ENCODE results near the gene FILIP1L.
"Not testable (repeated sequence)": the region's sequence is repeated elsewhere in the genome, so short reads cannot be mapped to it uniquely, and the experiment has no call there.

DNA sequence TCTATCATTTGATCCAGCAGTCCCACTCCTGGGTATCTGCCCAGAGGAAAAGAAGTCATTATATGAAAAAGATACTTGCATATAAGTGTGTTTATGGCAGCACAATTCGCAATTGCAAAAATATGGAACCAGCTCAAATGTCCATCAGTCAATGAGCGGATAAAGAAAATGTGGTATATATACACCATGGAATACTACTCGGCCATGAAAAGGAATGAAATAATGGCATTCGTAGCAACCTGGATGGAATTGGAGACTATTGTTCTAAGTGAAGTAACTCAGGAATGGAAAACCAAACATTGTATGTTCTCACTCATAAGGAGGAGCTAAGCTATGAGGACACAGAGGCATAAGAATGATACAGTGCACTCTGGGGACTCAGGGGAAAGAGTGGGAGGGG lies 272.4 kb downstream of the FILIP1L start:
- TF ChIP-seq, protein P1, sequence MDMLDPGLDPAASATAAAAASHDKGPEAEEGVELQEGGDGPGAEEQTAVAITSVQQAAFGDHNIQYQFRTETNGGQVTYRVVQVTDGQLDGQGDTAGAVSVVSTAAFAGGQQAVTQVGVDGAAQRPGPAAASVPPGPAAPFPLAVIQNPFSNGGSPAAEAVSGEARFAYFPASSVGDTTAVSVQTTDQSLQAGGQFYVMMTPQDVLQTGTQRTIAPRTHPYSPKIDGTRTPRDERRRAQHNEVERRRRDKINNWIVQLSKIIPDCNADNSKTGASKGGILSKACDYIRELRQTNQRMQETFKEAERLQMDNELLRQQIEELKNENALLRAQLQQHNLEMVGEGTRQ (IDR thresholded peaks at IDR 0.05; ENCODE audit: low read length) = not testable (repeated sequence)
- TF ChIP-seq NRF1 (IDR thresholded peaks at IDR 0.05; ENCODE audit: low read depth, low read length); KDM5A (IDR thresholded peaks at IDR 0.05; ENCODE audit: low read length); JUND (IDR thresholded peaks at IDR 0.05; ENCODE audit: low read length); RXRA (IDR thresholded peaks at IDR 0.05; ENCODE audit: insufficient read depth, low read depth, low read length); POU5F1 (IDR thresholded peaks at IDR 0.05; ENCODE audit: low read depth, low read length); CEBPB (IDR thresholded peaks at IDR 0.05; ENCODE audit: low read depth, low read length); CHD1 (IDR thresholded peaks at IDR 0.05; ENCODE audit: low read depth, low read length); POLR2A (IDR thresholded peaks at IDR 0.05; ENCODE audit: control extremely low read depth in 1 of 2, low read depth in 2 of 2, low read length in 2 of 2); CBX5 (IDR thresholded peaks at IDR 0.05; ENCODE audit: low read depth, low read length): not testable (repeated sequence)
- TF ChIP-seq, protein P2, sequence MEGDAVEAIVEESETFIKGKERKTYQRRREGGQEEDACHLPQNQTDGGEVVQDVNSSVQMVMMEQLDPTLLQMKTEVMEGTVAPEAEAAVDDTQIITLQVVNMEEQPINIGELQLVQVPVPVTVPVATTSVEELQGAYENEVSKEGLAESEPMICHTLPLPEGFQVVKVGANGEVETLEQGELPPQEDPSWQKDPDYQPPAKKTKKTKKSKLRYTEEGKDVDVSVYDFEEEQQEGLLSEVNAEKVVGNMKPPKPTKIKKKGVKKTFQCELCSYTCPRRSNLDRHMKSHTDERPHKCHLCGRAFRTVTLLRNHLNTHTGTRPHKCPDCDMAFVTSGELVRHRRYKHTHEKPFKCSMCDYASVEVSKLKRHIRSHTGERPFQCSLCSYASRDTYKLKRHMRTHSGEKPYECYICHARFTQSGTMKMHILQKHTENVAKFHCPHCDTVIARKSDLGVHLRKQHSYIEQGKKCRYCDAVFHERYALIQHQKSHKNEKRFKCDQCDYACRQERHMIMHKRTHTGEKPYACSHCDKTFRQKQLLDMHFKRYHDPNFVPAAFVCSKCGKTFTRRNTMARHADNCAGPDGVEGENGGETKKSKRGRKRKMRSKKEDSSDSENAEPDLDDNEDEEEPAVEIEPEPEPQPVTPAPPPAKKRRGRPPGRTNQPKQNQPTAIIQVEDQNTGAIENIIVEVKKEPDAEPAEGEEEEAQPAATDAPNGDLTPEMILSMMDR (IDR thresholded peaks at IDR 0.05; ENCODE audit: control extremely low read depth in 1 of 3, insufficient read depth in 1 of 3, low read depth in 1 of 3, low read length in 3 of 3) = not testable (repeated sequence)

All from H1 (cell line).